ENCODE measurements around the gene PPEF1.
A peak's percentile ranks its signal among the peaks of the same experiment; 100 is the strongest.

PPEF1 gene, protein sequence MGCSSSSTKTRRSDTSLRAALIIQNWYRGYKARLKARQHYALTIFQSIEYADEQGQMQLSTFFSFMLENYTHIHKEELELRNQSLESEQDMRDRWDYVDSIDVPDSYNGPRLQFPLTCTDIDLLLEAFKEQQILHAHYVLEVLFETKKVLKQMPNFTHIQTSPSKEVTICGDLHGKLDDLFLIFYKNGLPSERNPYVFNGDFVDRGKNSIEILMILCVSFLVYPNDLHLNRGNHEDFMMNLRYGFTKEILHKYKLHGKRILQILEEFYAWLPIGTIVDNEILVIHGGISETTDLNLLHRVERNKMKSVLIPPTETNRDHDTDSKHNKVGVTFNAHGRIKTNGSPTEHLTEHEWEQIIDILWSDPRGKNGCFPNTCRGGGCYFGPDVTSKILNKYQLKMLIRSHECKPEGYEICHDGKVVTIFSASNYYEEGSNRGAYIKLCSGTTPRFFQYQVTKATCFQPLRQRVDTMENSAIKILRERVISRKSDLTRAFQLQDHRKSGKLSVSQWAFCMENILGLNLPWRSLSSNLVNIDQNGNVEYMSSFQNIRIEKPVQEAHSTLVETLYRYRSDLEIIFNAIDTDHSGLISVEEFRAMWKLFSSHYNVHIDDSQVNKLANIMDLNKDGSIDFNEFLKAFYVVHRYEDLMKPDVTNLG

DNA sequence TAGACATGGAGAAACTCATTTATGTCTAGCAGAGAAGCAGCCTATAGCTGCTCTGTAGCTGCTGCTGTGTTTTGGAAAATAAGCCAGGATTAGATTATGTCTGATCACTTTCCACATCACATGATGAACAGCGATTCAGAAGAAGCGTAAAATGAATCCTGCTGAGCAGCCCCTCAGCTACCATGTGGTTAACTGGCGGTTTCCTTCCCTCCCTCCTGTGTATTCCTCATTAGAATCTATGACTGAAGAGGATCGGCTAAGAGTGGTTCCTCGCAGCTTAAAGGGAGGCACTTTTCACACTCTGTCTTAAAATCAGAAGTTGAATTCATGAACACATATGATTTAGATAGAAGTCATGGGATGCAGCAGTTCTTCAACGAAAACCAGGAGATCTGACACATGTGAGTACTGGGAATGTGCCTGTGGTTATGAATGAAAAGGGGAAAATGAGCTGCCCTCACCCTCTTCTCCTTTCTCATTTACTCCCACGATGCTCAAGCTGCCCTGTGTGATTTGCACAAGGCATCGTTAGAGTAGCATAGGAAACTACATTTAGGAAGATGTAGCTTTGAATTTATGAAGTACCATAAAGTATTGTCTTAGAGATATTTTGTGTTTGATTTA, at the start of gene PPEF1:
PPEF1 (plus strand) TSS at position 220 of the 624 bp plus-strand sequence; CDS start at position 356, 136 bp downstream.
- DNase-seq = no peak

DNA sequence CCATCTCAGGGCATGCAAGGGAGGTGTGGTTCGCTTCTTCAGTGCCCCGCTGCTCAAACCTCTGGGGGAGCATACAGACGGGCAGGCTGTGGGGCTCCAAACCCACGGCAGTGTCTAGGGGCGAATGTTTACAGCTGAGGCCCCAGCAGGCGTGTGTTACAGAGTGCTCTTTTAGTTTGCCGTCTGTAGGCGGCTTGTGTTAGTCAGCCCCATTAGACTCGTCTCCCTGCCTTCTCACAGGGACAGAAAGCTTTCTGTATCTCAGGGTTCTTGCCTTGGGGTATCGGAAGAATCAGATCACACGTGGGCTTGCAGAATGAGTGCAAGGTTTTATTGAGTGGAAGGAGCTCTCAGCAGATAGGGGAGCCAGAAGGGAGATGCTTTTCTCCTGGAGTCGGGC, 46.2 kb upstream of the PPEF1 start:
- DNase-seq = no peak

DNA sequence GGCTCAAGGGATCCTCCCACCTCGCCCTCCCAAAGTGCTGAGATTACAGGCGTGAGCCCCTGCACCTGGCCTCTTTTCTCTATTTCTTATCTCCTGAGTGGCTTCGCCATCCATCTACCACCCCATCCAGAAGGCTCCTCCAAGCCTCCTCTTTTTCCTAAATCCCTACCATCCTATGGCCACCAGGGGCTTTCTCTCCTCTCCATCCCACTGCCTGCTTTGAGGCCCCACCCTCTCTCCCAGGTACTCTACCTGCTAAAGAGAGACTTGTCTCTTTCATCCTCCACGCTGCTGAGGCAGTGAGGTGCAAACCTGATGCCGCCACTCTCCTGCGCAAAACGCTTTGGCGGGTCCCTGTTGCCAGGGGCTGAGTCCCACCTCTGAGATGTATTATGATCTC, 42.5 kb upstream of the PPEF1 start:
- no peak for DNase-seq

DNA sequence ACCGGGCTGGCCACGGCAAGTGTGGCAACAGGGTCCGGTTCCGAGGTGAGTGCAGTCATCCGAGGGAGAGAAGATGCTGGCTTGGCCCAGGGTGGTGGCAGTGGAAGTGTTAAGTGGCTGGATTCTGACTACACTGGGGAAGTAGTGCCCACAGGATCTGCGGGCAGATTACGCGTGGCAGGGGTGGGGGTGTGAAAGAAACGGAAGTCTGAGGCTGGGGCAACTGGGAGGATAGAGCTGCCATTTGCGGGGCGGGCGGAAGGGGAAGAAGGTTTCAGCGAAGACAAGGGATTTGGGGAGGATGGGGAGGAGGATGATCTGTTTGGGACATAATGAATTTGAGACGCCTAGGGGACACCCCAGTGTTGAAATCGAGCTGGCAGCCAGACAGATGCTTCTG, 40.8 kb upstream of the PPEF1 start:
- no peak for DNase-seq

DNA sequence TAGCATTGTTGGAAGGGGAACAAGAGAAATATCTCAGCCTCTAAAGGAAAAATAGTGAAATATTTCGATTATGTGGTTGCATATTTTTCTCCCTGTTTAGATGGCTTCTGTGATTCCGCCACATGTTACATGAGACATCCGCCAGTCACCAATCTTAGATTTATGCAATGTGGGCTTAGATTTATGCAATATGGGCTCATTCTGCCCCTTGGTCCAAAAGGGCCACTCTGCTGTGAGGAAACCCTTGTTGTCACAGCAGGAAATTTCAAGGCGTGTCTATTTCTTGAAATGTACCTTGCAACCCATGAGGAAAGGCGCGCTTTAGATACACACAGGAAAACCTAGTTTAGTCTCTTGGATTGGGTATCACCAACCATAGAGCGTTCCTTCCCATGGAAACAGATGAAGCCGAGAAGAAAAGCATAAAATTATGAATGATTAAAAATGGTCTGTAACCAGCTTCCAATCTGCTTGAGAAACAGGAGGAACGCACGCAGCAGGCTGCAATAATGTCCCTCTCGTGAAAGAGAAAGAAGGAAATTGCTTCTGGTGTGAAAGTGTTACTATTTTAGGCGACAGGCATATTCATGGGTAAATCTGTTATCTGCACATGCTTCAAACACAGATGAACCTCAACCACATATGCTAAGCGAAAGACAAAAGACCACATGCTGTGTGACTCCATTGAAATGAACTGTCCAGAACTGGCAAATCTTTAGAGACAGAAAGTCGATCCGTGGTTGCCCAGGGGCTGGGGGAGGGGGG, 39.2 kb upstream of the PPEF1 start:
- no peak for DNase-seq

DNA sequence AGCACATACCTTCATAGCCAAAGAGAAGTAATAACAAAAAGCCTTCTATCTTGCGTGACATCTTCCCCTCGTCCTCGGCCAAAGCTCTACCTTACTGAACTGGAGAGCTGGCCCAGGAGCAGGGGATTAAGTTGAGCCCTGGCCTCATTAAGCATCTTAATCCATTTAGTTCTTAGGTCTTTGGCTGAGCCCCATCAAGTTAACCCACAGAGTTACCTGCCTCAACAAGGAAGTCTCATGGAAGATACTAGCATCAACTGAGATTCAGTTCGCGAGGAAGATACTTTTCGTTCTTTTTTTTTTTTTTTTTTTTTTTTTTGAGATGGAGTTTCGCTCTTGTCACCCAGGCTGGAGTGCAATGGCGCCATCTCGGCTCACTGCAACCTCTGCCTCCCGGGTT, 35.4 kb upstream of the PPEF1 start, which contains the start of gene RS1:
RS1 (minus strand) TSS at position 101 of the 400 bp plus-strand sequence; CDS start at position 61, 40 bp downstream.
- no peak for DNase-seq

DNA sequence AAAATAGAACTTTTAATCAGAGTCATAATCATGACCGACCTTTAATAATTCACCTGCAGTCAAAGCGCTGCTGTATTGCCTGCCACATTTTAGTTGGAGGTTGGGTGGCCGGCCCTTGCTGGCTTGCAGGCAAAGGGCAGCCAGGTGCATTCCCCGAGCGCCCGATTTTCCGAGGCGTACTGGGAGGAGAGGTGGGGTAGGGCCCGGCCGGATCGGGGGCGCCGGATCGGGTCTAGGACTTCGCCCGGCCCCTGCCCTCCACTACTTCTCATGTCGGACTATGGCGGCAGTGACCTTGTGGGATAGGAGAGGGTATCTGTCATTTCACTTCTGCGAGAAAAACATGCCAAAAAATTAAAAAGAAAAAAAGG, 33.0 kb upstream of the PPEF1 start:
- no peak for DNase-seq

DNA sequence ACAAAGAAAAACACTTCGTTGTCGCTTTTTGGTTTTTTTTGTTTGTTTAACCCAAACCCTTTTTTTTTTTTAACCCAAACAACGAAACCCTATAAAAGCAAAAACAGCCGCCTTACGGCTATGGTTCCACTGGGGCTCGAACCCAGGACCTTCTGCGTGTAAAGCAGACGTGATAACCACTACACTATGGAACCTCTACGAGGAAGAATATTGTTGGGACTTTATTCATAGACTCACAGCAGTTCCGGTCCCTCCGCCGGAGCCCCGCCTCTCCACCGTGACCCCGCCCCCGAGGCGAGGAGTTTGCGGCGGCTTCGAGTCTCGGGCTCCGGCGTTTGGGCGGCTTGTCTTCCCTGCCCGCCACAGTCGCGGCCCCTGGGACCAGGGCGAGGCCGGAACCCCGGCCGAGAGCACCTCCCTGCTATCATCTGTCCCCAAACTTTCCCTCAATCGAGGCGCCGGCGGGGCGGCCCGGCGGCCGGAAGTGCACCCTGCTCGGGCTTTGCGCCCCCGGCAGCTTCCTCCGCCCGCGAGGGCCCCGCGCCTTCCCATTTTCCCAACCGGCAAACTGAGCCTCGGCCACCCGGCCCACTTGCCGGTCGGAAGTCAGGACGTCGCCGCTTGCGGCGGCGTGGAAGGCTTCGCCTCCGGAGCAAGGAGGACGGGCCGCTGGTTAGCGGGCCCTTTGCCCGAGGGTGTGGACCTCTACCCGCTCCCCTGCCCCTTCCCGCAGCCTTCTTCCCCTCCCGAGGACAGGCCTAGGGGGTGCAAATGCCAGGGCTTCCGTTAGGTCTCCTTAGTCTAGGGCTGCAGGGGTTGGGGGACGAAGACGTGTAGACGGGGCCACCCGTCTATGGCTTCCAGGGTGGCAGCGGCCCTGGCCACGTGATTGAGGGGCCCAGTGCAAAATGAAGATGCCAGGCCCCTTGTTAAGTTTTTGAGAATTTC, 32.4 kb upstream of the PPEF1 start:
- DNase-seq = peak; percentile 18

DNA sequence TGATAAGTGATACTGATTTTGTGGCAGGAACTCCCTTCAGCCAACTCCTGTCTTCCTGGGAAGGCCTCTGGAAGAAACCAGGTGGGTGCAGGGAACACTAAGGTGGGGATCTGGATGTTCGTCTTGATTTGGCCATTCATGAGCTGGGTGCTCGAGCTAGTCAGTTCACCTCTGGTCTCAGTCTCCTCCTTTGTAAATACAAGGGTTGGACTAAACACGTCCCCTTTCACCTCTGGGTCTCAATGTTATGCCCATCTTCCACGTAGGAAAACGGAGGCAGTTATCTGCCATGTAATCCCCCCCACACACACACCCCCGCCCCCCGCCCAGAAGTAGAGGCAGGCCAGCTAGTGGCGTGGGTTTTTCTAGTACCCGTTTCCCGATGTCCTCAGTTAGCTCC, 31.4 kb upstream of the PPEF1 start:
- no peak for DNase-seq

DNA sequence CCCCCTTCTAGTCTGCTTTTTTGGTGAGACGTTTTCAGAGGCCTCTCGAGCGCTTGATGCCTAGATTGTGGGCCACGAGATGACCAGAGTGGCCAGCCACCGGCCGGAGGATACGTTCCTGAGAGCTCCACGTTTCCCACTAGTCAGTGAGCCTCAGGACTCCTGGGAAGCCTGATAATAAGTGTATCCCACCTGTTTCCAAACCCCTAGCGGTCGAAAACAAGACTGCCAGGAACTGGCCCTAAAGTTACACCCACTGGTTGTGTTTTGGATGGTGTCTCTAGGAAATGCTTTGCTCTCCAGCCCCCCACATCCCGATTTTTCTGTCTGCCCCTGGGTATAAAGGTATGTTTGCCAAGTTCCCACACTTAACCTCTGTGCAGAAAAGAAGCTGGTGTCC, 31.0 kb upstream of the PPEF1 start:
- no peak for DNase-seq

DNA sequence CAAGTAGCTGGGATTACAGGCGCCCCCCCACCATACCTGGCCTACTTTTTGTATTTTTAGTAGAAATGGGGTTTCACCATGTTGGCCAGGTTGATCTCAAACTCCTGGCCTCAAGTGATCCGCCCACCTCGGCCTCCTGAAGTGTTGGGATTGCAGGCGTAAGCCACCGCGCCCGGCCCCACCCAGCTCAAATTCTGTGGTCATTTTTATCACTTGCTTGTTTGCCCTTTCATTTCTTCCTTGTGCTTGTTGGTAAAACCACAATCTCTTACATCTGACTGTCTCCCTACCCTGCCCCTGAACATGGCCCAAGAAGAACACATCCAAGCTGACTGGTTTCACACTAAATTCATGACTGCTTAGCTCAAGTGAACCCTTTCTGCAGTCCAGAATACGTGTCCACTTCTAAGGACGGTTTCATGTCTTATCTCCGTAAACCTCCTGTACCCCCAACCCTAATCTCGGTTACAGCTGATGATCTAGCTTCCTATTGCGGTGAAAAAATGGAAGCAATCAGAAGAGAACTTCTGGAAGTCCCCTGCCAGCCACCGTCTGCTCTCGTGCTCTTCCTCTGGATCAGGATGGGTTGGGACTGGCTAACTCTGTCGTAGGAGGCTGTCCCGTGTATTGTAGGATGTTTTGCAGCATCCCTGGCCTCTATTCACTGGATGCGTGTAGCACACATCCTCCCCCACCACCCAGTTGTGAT, 30.1 kb upstream of the PPEF1 start:
- no peak for DNase-seq

DNA sequence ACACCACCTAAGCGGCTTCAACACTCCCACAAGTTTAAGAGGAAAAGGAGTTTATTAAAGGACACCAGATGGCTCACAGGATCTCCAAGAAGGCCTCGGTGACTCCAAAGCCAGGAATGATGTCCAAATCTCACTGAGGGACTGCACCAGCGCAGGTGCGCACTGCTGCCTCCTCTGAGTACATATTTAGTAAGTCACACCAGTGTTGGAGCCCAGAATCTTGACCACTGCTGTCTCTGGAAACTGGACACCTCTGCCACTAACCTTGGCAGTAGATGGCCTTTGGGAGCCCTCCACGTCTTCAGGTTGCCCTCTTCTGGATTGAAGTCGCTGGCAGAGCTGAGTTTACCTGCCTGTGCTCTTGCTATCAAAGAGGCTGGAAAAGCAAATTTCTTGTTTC, 25.4 kb upstream of the PPEF1 start:
- no peak for DNase-seq

DNA sequence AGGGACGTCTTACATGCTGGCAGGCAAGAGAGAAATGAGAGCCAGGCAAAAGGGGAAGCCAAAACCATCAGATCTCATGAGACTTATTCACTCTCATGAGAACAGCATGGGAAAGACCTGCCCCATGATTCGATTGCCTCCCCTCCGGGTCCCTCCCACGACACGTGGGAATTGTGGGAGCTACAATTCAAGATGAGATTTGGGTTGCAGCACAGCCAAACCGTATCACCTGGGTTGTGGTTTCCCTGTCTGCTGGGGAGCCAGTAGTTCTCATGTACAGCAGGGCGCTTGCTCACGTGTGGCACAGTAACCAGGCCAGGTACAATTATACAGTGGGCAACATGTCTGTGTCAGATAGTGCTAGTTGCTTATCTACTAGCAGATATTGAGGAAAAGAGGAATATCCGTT, 24.5 kb upstream of the PPEF1 start:
- no peak for DNase-seq

DNA sequence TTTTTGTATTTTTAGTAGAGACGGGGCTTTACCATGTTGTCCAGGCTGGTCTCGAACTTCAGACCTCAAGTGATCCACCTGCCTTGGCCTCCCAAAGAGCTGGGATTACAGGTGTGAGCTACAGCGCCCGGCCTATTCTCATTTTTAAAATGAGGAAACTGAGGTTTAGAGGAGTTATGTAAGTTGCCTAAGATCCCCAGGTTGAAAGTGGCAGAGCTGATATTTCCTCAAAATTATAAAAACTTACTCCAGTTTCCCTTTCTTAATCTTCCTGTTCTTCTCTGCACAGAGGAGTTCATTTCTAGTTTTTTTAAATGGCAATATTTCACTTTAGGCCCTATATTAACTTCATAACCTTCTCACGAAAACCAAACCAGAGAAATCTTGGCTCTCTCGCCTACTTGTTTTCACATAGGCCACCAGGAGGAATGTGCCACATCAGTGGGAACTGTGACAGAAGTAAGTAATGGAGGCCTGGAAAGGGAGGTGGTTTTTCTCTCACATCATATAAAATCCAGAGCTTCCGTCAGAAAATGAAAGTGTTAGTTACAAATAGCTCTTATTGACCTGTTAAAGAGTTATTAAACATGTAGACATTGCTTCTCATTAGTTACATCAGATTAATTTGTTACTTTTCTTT, 19.5 kb upstream of the PPEF1 start:
- no peak for DNase-seq

DNA sequence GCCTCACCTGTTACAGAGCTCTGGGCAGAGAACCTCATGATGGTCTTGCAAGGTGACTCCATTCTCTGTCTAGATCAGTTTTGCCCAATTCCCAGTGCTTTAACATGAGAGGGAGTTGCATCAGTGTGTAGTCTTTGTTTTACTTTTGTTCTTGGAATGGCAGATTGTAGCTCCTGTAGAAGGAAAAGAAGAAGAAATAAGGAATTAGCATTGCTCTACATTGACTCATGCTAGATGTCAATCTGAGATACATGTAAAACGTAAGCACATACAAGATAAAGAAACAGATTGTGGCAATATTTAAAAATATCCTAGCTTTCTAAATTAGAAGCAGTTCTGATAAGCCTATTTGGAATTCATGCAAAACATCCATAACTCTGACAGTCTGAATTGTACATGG, 16.0 kb upstream of the PPEF1 start:
- DNase-seq = no peak

DNA sequence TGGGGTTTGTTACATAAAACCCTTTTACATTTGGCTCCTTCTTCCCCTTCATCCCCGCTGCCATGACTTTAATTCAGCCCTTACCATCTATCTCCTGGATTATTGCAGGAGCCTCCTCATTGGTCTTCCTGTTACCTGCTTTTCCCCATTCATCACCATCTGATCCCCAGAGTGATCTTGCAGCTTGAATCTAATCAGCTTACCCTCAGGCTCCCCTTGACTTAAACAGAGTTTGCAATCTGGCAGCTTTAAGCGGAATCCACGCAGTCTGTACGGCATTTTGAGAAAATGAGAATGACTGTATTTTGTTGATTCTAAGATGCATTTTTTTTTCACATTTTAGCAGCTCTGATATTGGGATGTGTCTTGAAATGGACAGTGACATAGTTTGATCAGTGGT, 14.9 kb upstream of the PPEF1 start:
- no peak for DNase-seq

DNA sequence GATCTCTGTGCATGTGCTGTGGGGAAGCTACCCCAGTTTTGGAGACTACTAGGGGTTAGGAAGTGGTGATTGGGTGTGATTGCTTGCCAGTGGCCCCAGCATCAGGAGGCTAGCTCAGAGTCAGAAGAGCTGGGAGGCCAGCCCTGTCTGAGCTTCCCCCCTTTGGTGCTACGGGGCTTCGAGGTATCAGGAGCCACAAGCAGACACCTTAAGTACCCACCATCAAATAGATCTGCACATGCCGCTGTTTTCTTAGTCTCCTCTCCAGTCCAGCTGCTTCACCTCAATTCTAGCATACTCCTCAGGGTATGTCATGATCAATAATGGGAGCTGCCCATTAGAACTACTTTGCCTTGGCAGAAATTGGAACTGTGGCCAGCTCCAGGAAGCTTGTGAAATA, 10.8 kb upstream of the PPEF1 start:
- DNase-seq = no peak

DNA sequence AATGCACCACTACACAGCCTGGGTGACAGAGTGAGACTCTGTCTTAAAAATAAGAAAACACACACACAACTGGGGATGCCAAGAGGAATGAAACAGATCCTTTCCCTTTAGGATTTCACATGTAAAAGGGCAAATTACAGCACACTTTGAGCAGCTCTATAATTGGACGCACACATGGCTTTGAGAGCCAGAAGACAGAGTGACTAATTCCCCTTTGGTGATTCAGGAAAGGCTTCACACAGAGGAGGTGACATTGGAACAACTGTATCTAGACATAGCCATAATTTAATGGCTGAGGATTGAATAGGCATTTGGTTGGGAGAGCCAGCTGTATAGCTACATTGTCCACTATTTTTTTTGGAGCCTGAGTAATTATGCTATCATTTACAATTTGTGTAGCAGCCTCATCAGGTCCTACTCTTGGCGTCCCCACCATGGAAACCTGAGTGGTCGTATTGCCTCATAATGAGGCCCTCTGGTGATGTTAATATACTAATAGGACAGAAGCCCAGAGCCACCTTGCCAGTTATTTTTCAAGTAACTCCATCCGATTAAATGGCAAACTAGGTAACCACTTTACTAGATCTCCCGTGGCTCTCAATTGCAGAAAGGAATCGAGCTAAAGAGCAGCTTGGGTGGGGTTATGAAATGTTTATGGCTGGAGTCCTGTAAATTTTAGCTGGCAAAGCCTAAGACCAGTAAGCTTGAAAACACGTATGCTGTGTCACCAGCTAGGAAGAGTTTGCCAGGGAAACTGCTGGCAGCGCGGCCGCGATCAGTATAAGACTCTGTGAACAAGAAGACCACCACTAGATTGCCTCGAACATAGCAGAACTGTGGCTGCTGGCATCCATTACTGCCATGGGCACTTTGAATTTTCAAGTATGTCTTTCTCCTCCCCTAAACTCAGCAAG, 8.5 kb upstream of the PPEF1 start:
- no peak for DNase-seq

DNA sequence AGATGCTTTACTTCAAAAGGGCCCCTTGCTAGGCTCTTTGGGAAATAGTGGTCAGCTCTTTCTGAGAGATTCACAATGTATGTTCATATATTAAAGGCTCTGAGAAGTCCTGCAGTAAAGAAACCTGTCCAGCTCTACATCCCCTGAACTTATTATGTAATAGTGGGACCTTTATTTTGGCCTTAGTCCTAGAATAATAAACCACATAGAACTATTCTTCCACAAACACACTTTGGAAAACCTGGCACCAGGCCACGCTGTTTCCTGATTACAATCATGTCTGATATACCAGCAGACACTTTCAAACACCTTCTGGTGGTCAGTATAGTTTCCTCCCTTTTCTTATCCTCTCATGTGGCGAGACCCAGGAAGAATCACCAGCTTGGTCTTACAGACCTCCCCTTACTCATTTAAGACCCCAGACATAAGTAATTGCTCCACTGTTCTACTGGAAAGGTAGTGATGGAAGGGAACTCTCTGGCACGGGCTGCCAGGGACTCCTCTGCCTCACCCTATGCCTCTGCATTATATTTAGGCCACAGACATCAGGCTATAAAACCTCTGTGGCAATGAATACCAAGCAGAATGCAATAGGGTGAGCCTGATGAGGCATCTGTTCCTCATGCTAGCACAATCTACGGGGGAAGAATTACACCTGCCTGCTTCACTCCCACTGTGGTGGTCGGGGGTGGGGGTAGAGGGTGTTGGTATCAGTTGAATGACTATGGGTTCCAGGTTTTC, 5.7 kb upstream of the PPEF1 start:
- peak; percentile 37 for DNase-seq
